SK-N-MC (cell line): Measurements from ENCODE around the gene CPAMD8.
"Not testable (repeated sequence)": the region's sequence is repeated elsewhere in the genome, so short reads cannot be mapped to it uniquely, and the experiment has no call there.

ENCODE experiments used
- DNase-seq: peaks from one replicate; pipeline ENCODE4 v3.0.0-alpha.2; 2011; ENCODE audit warnings: low read depth, low spot score
- H3K27ac ChIP-seq: fragments of 200-600 bp; sonication (generic); 2 replicates; pipeline ENCODE4 v1.5.1; 2016; ENCODE audit warnings: mixed run types
- H3K36me3 ChIP-seq: fragments of 200-600 bp; sonication (generic); 2 replicates; pipeline ENCODE4 v1.6.1; 2017; ENCODE audit warnings: antibody characterized with exemption, low read length, mixed read lengths; ENCODE audit not compliant: insufficient read depth
- H3K4me3 ChIP-seq: fragments of 200-600 bp; sonication (generic); 2 replicates; pipeline ENCODE4 v1.5.1; 2016
- H3K9ac ChIP-seq: fragments of 200-600 bp; sonication (generic); 2 replicates; pipeline ENCODE4 v1.8.0; 2017; ENCODE audit warnings: mixed run types, mixed read lengths; ENCODE audit not compliant: insufficient read length
- H3K9me3 ChIP-seq: fragments of 200-600 bp; sonication (generic); 2 replicates; pipeline ENCODE4 v1.6.1; 2017; ENCODE audit warnings: low read depth, mild to moderate bottlenecking, antibody characterized with exemption, low read length, moderate library complexity, mixed read lengths
- EZH2 ChIP-seq: fragments of 200-600 bp; sonication (generic); IDR thresholded peaks from one replicate; pipeline ENCODE4 v1.6.1; 2017; ENCODE audit warnings: antibody characterized with exemption
- FOXP2 ChIP-seq: optimal IDR thresholded peaks from 2 replicates; pipeline ENCODE3; 2011; ENCODE audit warnings: mild to moderate bottlenecking, moderate library complexity; ENCODE audit not compliant: insufficient read depth; ENCODE audit errors: extremely low read length, control extremely low read depth
- POLR2AphosphoS5 ChIP-seq: IDR thresholded peaks from 2 replicates; pipeline ENCODE4 v1.6.1; 2012; ENCODE audit warnings: mild to moderate bottlenecking, low read depth, low read length, borderline replicate concordance

The CPAMD8 gene

DNA sequence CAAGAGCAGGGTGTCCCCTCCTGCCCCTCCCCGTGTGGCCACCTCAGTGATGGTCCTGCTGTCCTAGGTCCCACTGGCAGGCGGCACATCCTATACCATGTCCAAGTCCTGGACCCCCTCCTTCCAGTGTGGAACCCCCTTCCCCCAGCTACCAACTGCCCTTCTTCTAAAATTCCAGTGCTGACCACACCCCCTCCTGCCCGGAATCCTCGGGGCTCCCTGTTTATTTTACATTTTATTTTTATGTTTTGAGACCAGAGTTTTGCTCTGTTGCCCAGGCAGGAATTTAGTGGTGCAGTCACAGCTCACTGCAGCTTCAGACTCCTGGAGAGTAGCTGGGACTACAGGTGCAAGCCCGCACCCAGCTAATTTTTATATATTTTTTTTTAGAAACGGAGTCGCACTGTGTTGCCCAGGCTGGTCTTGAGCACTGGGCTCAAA is 945 bp upstream of the CPAMD8 start:
- no peak overlapping the region for H3K9ac ChIP-seq
- no peak overlapping the region for H3K4me3 ChIP-seq

GRCh38 chr19:17025991-17026658 is 485 bp downstream of the CPAMD8 start:
- DNase-seq: no peak
- no peak for TF ChIP-seq FOXP2
- TF ChIP-seq EZH2: no peak
- TF ChIP-seq POLR2AphosphoS5: no peak
- Histone ChIP-seq H3K4me3 (peak overlapping the region; percentile 54), H3K36me3 (no peaks in the 10 kb centered on the region), H3K27ac (no peak overlapping the region), H3K9ac (no peak overlapping the region), H3K9me3 (no peaks in the 10 kb centered on the region)

More for the DNA sequence above, 945 bp upstream of the CPAMD8 start:
- H3K36me3 ChIP-seq: no peaks in the 10 kb centered on the region
- no peak overlapping the region for H3K27ac ChIP-seq
- TF ChIP-seq POLR2AphosphoS5 (no peak), EZH2 (no peak), FOXP2 (no peak)
- no peaks in the 10 kb centered on the region for H3K9me3 ChIP-seq
- no peak for DNase-seq

GRCh38 chr19:17025361-17025760 is 1.2 kb downstream of the CPAMD8 start:
- Histone ChIP-seq H3K9me3 (no peaks in the 10 kb centered on the region), H3K4me3 (no peak overlapping the region), H3K9ac (no peak overlapping the region), H3K27ac (no peak overlapping the region), H3K36me3 (no peaks in the 10 kb centered on the region)
- no peak for TF ChIP-seq FOXP2
- no peak for TF ChIP-seq POLR2AphosphoS5
- TF ChIP-seq EZH2: no peak
- DNase-seq: no peak

- not testable (repeated sequence) for H3K27ac ChIP-seq, H3K9me3 ChIP-seq, H3K9ac ChIP-seq, H3K36me3 ChIP-seq, DNase-seq, H3K4me3 ChIP-seq
Measured at GRCh38 chr19:17024941-17025340, 1.7 kb downstream of the CPAMD8 start.

- DNase-seq: no peak
- no peaks in the 10 kb centered on the region for H3K36me3 ChIP-seq
- no peak overlapping the region for H3K4me3 ChIP-seq
- no peaks in the 10 kb centered on the region for H3K9me3 ChIP-seq
- TF ChIP-seq FOXP2: no peak
- TF ChIP-seq POLR2AphosphoS5: no peak
- no peak for TF ChIP-seq EZH2
- H3K9ac ChIP-seq: no peak overlapping the region
- H3K27ac ChIP-seq: no peak overlapping the region
Measured at GRCh38 chr19:17023805-17024204, 2.8 kb downstream of the CPAMD8 start.

- Histone ChIP-seq H3K4me3 (no peak overlapping the region), H3K9me3 (no peaks in the 10 kb centered on the region), H3K9ac (no peak overlapping the region), H3K27ac (no peak overlapping the region), H3K36me3 (no peaks in the 10 kb centered on the region)
- DNase-seq: no peak
- TF ChIP-seq FOXP2: no peak
- no peak for TF ChIP-seq EZH2
- TF ChIP-seq POLR2AphosphoS5: no peak
Measured at GRCh38 chr19:17022738-17023137, 3.9 kb downstream of the CPAMD8 start.

DNA sequence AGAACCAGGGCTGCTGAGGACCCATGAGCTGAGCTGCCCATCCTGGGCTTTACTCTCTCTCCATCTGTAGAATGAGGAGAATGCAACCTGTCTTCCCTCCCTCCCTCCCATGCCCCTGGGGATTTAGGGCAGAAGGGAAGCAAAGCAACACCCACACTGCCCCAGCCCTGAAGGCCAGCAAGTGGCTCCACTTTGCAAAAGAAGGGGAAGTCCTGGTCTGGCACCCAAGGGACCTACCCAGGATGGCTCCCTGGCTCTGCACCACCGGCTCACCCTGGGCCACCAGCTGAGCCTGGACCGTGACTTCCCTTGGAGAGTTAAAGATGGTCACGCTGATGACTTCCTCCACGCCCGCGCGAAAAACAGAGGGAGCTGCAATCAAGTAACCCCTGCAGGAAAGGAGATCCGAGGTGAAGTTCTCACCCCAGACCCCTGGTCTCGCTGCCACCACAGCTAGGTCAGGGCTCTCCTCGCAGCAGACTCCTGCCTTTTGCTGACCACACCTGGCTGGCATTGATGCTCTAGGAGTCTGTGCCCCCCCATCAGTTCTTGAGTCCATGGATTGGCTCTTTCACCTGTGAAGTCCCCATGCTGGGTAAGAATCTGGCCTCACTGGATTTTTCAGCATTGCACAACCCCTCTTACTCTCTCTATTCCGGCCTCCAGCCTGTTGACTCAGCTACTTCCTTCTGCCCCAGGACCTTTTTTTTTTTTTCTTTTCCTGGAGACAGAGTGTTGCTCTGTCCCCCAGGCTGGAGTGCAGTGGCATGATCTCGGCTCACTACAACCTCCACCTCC is 4.6 kb downstream of the CPAMD8 start:
- Histone ChIP-seq H3K4me3 (no peak overlapping the region), H3K9ac (no peak overlapping the region), H3K9me3 (no peaks in the 10 kb centered on the region), H3K27ac (no peak overlapping the region), H3K36me3 (no peaks in the 10 kb centered on the region)
- TF ChIP-seq POLR2AphosphoS5: no peak
- no peak for TF ChIP-seq FOXP2
- no peak for TF ChIP-seq EZH2
- DNase-seq: no peak

- H3K36me3 ChIP-seq: no peaks in the 10 kb centered on the region
- TF ChIP-seq POLR2AphosphoS5 (no peak), FOXP2 (no peak), EZH2 (no peak)
- no peak overlapping the region for H3K27ac ChIP-seq
- H3K9me3 ChIP-seq: no peaks in the 10 kb centered on the region
- no peak overlapping the region for H3K4me3 ChIP-seq
- DNase-seq: no peak
- no peak overlapping the region for H3K9ac ChIP-seq
Measured at GRCh38 chr19:17021328-17021727, 5.3 kb downstream of the CPAMD8 start.
